ENCODE data around the gene ZFR.

GRCh38 chr5:32390819-32391591, 53.5 kb downstream of the ZFR start:
- TF ChIP-seq POLR2A (IDR thresholded peaks at IDR 0.05) = no peak
- no peak for TF ChIP-seq CTCF (IDR thresholded peaks at IDR 0.05)

All from lower leg skin (tissue), 3 donors.